Adrenal gland (tissue), 12 donors: ENCODE measurements around the gene STAT6. TPM values are rescaled to one million over a fixed set of nuclear protein-coding genes. Genes with fewer than 3 reads are reported as not detected.

Experiments
- DNase-seq, 7 donors: peaks; one replicate each; pipeline ENCODE4 v3.0.0-alpha.2; 2019 to 2020
- H3K27ac ChIP-seq, 5 donors: fragments of 200-600 bp; sonication (generic) in 4 of 5; 1 replicate in 3 of 5; 2 replicates in 2 of 5; pipeline versions ENCODE4 v1.5.1 to v1.8.0; 2016 to 2020; ENCODE audit warnings: mild to moderate bottlenecking in 1 of 5
- H3K27me3 ChIP-seq: fragments of 200-600 bp; 2 replicates; pipeline ENCODE4 v1.8.0; 2021
- H3K36me3 ChIP-seq, 2 donors: fragments of 200-600 bp; replicated peaks in 1 of 2; 1 replicate in 1 of 2; 2 replicates in 1 of 2; pipeline versions ENCODE4 v1.5.1 to v1.8.0; 2018 to 2022
- H3K4me1 ChIP-seq, 2 donors: fragments of 200-600 bp; replicated peaks in 1 of 2; 1 replicate in 1 of 2; 2 replicates in 1 of 2; pipeline versions ENCODE4 v1.5.1 to v1.8.0; 2018 to 2021
- H3K4me3 ChIP-seq, 4 donors: fragments of 200-600 bp; sonication (generic) in 3 of 4; one replicate each; pipeline ENCODE4 v1.5.1; 2016 to 2018
- H3K9me3 ChIP-seq, 3 donors: fragments of 200-600 bp; sonication (generic) in 1 of 3; replicated peaks in 1 of 3; 1 replicate in 2 of 3; 2 replicates in 1 of 3; pipeline versions ENCODE4 v1.5.1 to v1.8.0; 2016 to 2021
- POLR2A ChIP-seq, 2 donors: fragments of 450-650 bp; IDR thresholded peaks; one replicate each; pipeline ENCODE4 v1.6.1; 2017; ENCODE audit warnings: antibody characterized with exemption in 2 of 2, mild to moderate bottlenecking in 2 of 2, moderate library complexity in 1 of 2
- WGBS, 4 donors: extraction: QIAGEN DNeasy Blood & Tissue Kit in 2 of 4; methylation state at CpG; one replicate each; pipeline versions ENCODE4 v1.1.5 to v1.1.7; 2013 to 2017; 5-methylcytosine and 5-hydroxymethylcytosine counted together
- intact Hi-C, 2 donors: fragments of 100-400 bp; cut with DNase I; formaldehyde crosslinking; loops; one replicate each; pipeline versions ENCODE4 v1.14.1 to v1.15.0; 2022 to 2023
- polyA plus RNA-seq, 3 donors: library from polyadenylated mRNA; stranded (reverse); fragments of 200-250 nt in 2 of 3; fragments of 350-450 nt in 1 of 3; fragmentation: Illumina TruSeq in 1 of 3; extraction: RNeasy Lipid Tissue Mini Kit (QIAGEN cat#74804) in 1 of 3; gene quantifications; one replicate each; pipeline ENCODE4 v1.2.3, GENCODE V29; 2013 to 2014
- total RNA-seq, 9 donors: library from RNA; depleted of rRNA in 4 of 9; stranded (reverse); fragments of >200 nt in 4 of 9; fragments of 120-200 nt in 1 of 9; fragmentation: NEBNext Ultra II Directional in 1 of 9; extraction: Animal tissue kit (Norgen Biotek cat#: 25700) in 1 of 9; gene quantifications; one replicate each; pipeline versions ENCODE4 v1.1.0 to v1.2.4, GENCODE V29; 2013 to 2023
- TF ChIP-seq, protein P1 (sequence below), 6 experiments: fragments of 450-650 bp in 4 of 6; fragments of 200-600 bp in 2 of 6; sonication (generic) in 1 of 6; IDR thresholded peaks; 1 replicate in 5 of 6; 2 replicates in 1 of 6; pipeline versions ENCODE4 v1.5.1 to v1.8.0; 2016 to 2021; ENCODE audit warnings: antibody characterized with exemption in 6 of 6, mild to moderate bottlenecking in 2 of 6, moderate library complexity in 1 of 6
- donor health status: healthy with polysubstance abuse.
- donor health status: Bipolar disorder and iron deficiency.
- donor health status: DM: yes; HTN: yes; CAD: no.
- donor health status: DM: no; HTN: no; CAD: no.
- donor health status: DM: no; HTN: no; CAD: no.
- donor health status: DM: yes; HTN: yes; CAD: no.

STAT6 gene
- total and polyA plus RNA-seq, 12 donors = 71.9 to 321 (median 155) TPM

DNA sequence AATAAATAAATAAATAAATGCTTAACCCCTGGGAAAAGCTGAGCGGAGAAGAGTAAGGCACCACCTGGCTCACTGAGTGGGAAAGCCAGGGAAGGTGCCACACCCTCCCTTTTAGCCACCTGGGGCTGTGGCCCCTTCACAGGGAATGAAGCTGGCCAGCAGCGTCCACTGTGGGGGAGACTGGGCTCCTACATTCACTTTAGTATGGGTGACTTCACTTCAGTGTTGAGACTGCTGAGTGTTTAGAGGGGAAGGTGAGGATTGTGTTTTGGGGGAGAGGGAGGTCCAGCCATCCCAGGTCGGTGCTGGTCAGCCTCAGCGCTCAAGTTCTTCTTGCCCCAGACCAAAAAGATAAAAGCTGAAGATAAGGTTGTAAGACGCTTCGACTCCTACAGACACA, 20.7 kb downstream of the STAT6 start:
- TF ChIP-seq, protein P1, sequence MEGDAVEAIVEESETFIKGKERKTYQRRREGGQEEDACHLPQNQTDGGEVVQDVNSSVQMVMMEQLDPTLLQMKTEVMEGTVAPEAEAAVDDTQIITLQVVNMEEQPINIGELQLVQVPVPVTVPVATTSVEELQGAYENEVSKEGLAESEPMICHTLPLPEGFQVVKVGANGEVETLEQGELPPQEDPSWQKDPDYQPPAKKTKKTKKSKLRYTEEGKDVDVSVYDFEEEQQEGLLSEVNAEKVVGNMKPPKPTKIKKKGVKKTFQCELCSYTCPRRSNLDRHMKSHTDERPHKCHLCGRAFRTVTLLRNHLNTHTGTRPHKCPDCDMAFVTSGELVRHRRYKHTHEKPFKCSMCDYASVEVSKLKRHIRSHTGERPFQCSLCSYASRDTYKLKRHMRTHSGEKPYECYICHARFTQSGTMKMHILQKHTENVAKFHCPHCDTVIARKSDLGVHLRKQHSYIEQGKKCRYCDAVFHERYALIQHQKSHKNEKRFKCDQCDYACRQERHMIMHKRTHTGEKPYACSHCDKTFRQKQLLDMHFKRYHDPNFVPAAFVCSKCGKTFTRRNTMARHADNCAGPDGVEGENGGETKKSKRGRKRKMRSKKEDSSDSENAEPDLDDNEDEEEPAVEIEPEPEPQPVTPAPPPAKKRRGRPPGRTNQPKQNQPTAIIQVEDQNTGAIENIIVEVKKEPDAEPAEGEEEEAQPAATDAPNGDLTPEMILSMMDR (IDR thresholded peaks at IDR 0.05) = no peak
- no peak for TF ChIP-seq POLR2A (IDR thresholded peaks at IDR 0.05)
- Histone ChIP-seq H3K4me3 (peak overlapping the region in 2 of 4 donors; percentile 12 to 53), H3K36me3 (peaks cover 0 to 37% of the 10 kb centered on the region in 2 donors), H3K4me1 (peaks cover 13 to 42% of the 10 kb centered on the region in 2 donors), H3K27ac (peak overlapping the region in 4 of 5 donors; percentile 14 to 99 (median 98)), H3K27me3 (no peaks in the 10 kb centered on the region), H3K9me3 (no peaks in the 10 kb centered on the region)
- intact Hi-C loops = no loop called here
- 45 to 46% (median 45%) methylated on average over 6 of the region's 6 CpGs for WGBS, 4 donors
- DNase-seq = peak in 1 of 7 donors; percentile 15

DNA sequence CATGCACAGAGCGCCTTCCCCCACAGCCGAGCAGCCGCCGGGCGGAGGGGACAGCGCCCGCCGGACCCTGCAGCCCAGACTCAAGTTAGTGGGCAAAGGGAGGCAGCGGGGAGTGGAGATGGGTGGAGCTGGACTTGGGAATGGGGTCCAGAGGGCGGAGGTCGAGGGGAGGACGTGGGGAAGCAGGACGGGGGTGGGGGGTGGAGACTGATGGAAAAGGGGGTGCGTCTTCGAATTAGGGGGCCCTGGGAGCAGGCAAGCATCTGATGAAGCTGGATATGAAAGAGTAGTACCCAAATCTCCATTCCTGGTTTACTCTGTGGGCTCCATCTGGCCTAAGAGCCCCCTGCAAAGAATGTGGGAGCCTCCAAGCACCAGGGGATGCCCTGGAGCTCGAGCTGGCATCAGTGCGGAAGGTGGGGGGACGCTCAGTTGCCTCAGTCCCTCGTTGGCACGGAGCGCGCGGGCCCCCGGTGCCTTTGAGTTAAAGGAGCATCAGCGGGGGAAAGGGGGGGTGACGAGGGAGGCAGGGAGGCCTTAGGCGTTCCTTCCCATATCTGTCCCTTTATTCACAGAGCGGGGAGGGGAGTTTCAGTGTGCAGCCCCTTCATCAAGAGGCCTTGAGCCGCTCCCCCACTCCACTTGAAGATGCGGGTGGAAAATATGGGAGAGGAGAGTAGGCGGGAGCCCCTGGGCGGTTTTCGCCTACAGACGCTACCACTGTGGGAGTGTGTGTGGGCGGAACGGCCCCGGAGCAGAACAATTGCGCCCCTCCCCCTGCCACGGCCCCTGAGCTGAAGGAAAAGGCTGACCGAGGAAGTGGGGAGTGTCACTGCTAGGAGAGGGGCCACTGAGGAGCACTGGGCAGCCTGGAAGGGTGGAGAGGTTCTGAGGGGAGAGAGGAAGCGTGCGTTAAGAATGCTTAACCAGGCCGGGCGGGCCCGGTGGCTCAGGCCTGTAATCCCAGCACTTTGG, 21.6 kb downstream of the STAT6 start:
- intact Hi-C loops = loop anchor here in 1 of 2 donors (2.0 kb wide), 1 partner anchor 21 kb away; the partner anchor contains the start of gene STAT6
- peaks cover 13 to 46% of the 10 kb centered on the region in 2 donors for H3K4me1 ChIP-seq

DNA sequence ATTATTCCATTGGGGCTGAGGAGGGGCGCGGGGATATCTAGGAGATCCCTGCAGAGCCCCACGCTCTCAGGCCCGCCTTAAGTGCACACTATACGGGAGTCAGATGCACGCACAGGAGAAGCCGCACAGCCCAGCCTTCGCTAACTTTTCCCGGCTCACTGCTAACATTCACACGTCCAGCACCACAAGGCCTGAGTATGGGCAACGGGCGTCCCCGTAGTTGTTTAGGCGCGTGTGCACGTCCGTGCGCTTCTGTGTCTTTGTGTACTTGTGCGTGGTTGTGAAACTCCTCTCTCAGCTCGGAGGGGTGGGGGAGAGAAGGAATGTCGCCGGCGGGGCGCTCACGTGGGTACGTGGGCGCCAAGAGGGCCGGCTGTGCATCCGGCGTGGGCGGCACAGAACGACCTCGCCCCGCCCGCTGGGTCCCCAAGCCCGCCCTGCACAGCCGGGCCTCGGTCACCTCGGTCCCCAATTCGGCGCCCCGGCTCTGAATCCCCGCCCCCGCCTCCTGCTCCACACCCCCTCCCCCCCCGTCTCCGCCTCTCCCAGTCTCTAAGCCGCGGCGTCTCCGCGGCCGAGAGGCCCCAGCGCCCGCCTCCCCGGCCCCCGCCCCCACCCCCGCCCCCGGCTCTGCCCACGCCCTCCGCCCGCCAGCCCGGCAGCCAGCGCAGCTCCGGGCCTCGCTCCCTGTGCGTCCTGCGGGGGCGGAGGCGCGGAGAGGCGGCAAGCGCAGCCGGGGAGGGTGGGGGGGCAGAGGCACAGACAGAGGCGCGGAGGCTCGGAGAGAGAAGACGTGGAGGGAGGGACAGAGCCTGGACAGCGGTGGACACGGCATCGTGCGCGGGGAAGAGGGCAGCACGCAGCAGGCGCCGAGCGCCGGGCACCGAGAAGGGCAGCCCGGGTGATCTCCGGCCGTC, 22.6 kb downstream of the STAT6 start, which contains the start of gene NAB2:
NAB2 (plus strand) TSS at position 761 of the 917 bp plus-strand sequence. CDS start 158 bp downstream, outside the sequence.
- Histone ChIP-seq H3K9me3 (no peaks in the 10 kb centered on the region), H3K27me3 (no peaks in the 10 kb centered on the region), H3K27ac (peak within 1 kb of the TSS; percentile 98 to 99 (median 99)), H3K4me1 (peaks cover 13 to 39% of the 10 kb centered on the region in 2 donors), H3K36me3 (peaks cover 0 to 26% of the 10 kb centered on the region in 2 donors), H3K4me3 (peak within 1 kb of the TSS; percentile 36 to 81 (median 64))
- intact Hi-C loops = loop anchor here in 1 of 2 donors (2.0 kb wide), 1 partner anchor 22 kb away; the partner anchor contains the start of gene STAT6
- WGBS, 4 donors = 0 to 1% (median 0%) methylated on average over 14 to 91 of the region's 91 CpGs
- peak; percentile 95 to 99 (median 98) for DNase-seq
- TF ChIP-seq, protein P1 (IDR thresholded peaks at IDR 0.05) = peak in 1 of 6 experiments; percentile 16
- peak; percentile 36 to 93 for TF ChIP-seq POLR2A (IDR thresholded peaks at IDR 0.05)

More for the DNA sequence above, 21.6 kb downstream of the STAT6 start:
- TF ChIP-seq, protein P1 (IDR thresholded peaks at IDR 0.05) = no peak
- peak in 1 of 2 donors; percentile 60 for TF ChIP-seq POLR2A (IDR thresholded peaks at IDR 0.05)
- WGBS, 4 donors = 0 to 2% (median 1%) methylated on average over 33 to 45 of the region's 45 CpGs
- Histone ChIP-seq H3K36me3 (peaks cover 0 to 28% of the 10 kb centered on the region in 2 donors), H3K4me3 (peak overlapping the region; percentile 36 to 64 (median 54)), H3K9me3 (no peaks in the 10 kb centered on the region), H3K27ac (peak overlapping the region in 4 of 5 donors; percentile 79 to 99 (median 98)), H3K27me3 (no peaks in the 10 kb centered on the region)
- peak; percentile 71 to 89 (median 79) for DNase-seq
